Measurements from ENCODE around the gene SETBP1.
"Not testable (repeated sequence)": the region's sequence is repeated elsewhere in the genome, so short reads cannot be mapped to it uniquely, and the experiment has no call there.

Gene SETBP1

GRCh38 chr18:44719519-44720060 lies 38.9 kb downstream of the SETBP1 start:
- no peak for TF ChIP-seq ZFP30 (CRISPR knock-in tag; IDR thresholded peaks at IDR 0.05)
- no peak for TF ChIP-seq OSR1 (CRISPR knock-in tag; IDR thresholded peaks at IDR 0.05)
- no peak for TF ChIP-seq BACH2 (CRISPR knock-in tag; IDR thresholded peaks at IDR 0.05; ENCODE audit: borderline replicate concordance)
- TF ChIP-seq POU6F1 (CRISPR knock-in tag; IDR thresholded peaks at IDR 0.05; ENCODE audit: borderline replicate concordance, low read depth): no peak
- no peak for TF ChIP-seq ISL1 (CRISPR knock-in tag; IDR thresholded peaks at IDR 0.05)
- no peak for TF ChIP-seq ZNF70 (CRISPR knock-in tag; IDR thresholded peaks at IDR 0.05)
- TF ChIP-seq TOX (CRISPR knock-in tag; IDR thresholded peaks at IDR 0.05; ENCODE audit: borderline replicate concordance): no peak
- TF ChIP-seq ZNF8 (CRISPR knock-in tag; IDR thresholded peaks at IDR 0.05): no peak
- TF ChIP-seq ARNTL (CRISPR knock-in tag; IDR thresholded peaks at IDR 0.05; ENCODE audit: borderline replicate concordance, low read depth): no peak
- no peak for TF ChIP-seq PPARA (CRISPR knock-in tag; IDR thresholded peaks at IDR 0.05; ENCODE audit: borderline replicate concordance)
- TF ChIP-seq PATZ1 (CRISPR knock-in tag; IDR thresholded peaks at IDR 0.05; ENCODE audit: borderline replicate concordance): no peak
- TF ChIP-seq CREB5 (CRISPR knock-in tag; IDR thresholded peaks at IDR 0.05; ENCODE audit: low read depth): no peak
- TF ChIP-seq GLIS3 (CRISPR knock-in tag; IDR thresholded peaks at IDR 0.05): no peak
- TF ChIP-seq CSDC2 (CRISPR knock-in tag; IDR thresholded peaks at IDR 0.05): no peak
- no peak for TF ChIP-seq TCF4 (CRISPR knock-in tag; IDR thresholded peaks at IDR 0.05; ENCODE audit: borderline replicate concordance)
- no peak for TF ChIP-seq SNAI2 (CRISPR knock-in tag; IDR thresholded peaks at IDR 0.05)
- TF ChIP-seq ESRRG (CRISPR knock-in tag; IDR thresholded peaks at IDR 0.05): no peak
- no peak for TF ChIP-seq TSHZ2 (CRISPR knock-in tag; IDR thresholded peaks at IDR 0.05)
- TF ChIP-seq ZNF565 (CRISPR knock-in tag; conservative IDR thresholded peaks at IDR 0.05; ENCODE audit: low read depth): no peak
- TF ChIP-seq ZFP3 (CRISPR knock-in tag; IDR thresholded peaks at IDR 0.05): no peak
- ATAC-seq: no peak

GRCh38 chr18:44721748-44722147 lies 41.1 kb downstream of the SETBP1 start:
- not testable (repeated sequence) for ATAC-seq

- no peak for ATAC-seq
- TF ChIP-seq PATZ1 (CRISPR knock-in tag; IDR thresholded peaks at IDR 0.05; ENCODE audit: borderline replicate concordance) (no peak), ESRRG (CRISPR knock-in tag; IDR thresholded peaks at IDR 0.05) (no peak), GLIS3 (CRISPR knock-in tag; IDR thresholded peaks at IDR 0.05) (no peak), ZNF70 (CRISPR knock-in tag; IDR thresholded peaks at IDR 0.05) (no peak), ZFP3 (CRISPR knock-in tag; IDR thresholded peaks at IDR 0.05) (no peak), CSRNP3 (CRISPR knock-in tag; IDR thresholded peaks at IDR 0.05) (no peak), ISL1 (CRISPR knock-in tag; IDR thresholded peaks at IDR 0.05) (no peak), OSR1 (CRISPR knock-in tag; IDR thresholded peaks at IDR 0.05) (no peak), ZFP30 (CRISPR knock-in tag; IDR thresholded peaks at IDR 0.05) (no peak), BACH2 (CRISPR knock-in tag; IDR thresholded peaks at IDR 0.05; ENCODE audit: borderline replicate concordance) (no peak), TSHZ2 (CRISPR knock-in tag; IDR thresholded peaks at IDR 0.05) (no peak), CSDC2 (CRISPR knock-in tag; IDR thresholded peaks at IDR 0.05) (no peak), POU6F1 (CRISPR knock-in tag; IDR thresholded peaks at IDR 0.05; ENCODE audit: borderline replicate concordance, low read depth) (no peak)
Measured at GRCh38 chr18:44723411-44723810, 42.7 kb downstream of the SETBP1 start.

All from SK-N-SH treated with all-trans-retinoic acid at 6 μM for 48 hours (cell line).